ENCODE measurements around the gene DUSP2. TPM values are rescaled to one million over a fixed set of nuclear protein-coding genes. Genes with fewer than 3 reads are reported as not detected.

The DUSP2 gene
- total RNA-seq, 2 experiments from 2014 or later: 274 to 279 TPM

DNA sequence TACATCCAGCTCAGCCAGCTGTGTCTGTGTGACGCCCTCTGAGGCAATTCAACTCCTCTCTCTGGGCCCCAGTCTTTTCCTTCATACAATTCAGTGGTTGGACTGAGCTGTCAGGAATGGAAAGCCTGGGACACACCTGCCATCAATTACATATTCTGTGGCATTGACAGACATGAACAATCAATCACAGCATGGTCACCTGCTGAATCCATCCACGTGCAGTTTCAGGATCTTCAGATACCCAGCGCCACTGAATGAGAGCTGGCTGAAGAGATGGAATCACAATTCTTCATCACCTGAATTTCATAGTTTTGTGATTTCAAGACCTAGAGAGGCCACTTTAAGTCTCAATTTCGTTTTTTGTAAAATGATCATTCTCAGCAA, 34.0 kb downstream of the DUSP2 start:
- no peaks in the 10 kb centered on the region for H3K9me3 Mint-ChIP-seq
- no peaks in the 10 kb centered on the region for H3K36me3 Mint-ChIP-seq
- H3K27ac Mint-ChIP-seq: no peak overlapping the region
- H3K4me1 Mint-ChIP-seq: peaks cover 4% of the 10 kb centered on the region
- peaks cover 8% of the 10 kb centered on the region for H3K27me3 Mint-ChIP-seq
- no peak overlapping the region for H3K4me3 Mint-ChIP-seq
- no peak for DNase-seq

DNA sequence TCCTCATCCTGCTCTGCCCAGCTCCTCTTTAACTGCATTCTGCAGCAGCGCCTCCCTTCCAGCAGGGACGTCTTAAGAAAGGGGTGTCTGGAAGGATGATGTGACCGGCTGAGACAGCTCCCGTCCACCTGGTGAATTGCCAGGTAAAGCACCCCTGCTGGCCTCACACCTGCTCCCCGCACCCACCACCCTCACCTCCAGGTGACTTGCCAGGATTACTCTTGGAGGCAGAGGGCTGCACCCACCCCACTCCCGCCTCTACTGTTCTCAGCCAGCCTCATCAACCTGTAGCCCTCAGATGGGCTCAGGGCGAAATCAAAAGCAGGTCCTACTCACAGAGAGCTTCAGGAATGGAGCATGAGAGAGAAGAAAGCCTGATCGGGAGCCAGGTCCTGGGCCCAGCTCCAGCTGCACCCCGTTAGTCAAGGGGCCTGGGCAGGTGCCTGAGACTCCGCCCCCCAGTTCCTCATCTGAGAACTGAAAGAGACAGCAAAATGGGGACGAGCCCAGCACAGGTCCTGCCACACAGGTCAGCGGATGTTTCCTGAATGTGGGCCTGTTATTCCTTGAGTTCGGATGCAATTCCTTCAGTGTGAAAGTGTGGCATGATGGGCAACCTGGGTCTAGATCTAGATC, 34.5 kb downstream of the DUSP2 start:
- Mint-ChIP-seq H3K27ac (no peak overlapping the region), H3K4me1 (peaks cover 2% of the 10 kb centered on the region), H3K4me3 (no peak overlapping the region), H3K9me3 (peaks cover 2% of the 10 kb centered on the region), H3K27me3 (peaks cover 6% of the 10 kb centered on the region), H3K36me3 (peaks cover under 1% of the 10 kb centered on the region)
- no peak for DNase-seq

DNA sequence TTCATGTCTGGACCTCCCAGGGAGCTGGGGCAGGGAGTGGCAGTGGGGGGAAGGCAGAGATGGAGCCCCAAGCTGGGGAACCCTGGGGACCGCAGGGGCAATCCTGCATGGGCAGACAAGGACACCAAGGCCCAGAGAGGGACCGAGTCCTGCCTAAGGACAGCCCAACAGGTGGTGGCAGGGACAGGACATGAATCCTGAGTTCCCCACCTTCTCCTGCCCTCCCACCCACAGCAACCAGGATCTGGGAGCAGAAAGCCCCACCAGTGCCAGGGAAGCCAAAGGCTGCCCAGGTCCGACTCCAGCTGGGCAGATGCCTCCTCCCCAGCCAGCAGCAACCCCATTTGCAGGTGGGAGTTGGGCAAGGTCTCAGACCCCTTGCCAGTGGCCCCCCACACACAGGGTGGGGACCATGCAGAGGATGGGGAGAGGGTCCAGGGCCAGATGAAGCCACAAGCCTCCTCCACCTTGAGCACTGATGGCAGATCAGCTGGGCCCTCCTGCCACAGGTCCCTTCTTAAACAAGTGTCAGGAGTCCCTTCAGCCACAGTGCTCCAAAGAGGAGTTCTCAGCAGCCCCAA, 35.2 kb downstream of the DUSP2 start:
- H3K4me1 Mint-ChIP-seq: no peaks in the 10 kb centered on the region
- peaks cover 9% of the 10 kb centered on the region for H3K9me3 Mint-ChIP-seq
- peaks cover 8% of the 10 kb centered on the region for H3K36me3 Mint-ChIP-seq
- DNase-seq: no peak
- H3K27me3 Mint-ChIP-seq: no peaks in the 10 kb centered on the region
- H3K4me3 Mint-ChIP-seq: no peak overlapping the region
- H3K27ac Mint-ChIP-seq: no peak overlapping the region

DNA sequence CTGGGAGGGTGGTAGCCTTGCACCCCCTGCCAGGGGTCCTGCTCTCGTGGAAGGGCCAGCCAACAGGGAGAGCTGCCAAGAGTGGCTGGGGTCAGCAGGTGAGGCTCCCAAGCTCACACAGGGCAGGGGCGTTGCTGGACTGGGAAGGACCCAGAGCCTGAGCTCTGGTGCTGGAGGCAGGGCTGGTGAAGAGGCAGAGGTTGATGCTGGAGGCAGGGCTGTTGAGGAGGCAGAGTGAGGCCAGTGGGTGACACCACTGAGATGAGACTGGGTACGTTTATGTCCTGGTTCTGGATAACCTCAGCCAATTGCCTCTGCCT, 35.9 kb downstream of the DUSP2 start:
- H3K27ac Mint-ChIP-seq: no peak overlapping the region
- no peaks in the 10 kb centered on the region for H3K27me3 Mint-ChIP-seq
- peaks cover 10% of the 10 kb centered on the region for H3K9me3 Mint-ChIP-seq
- DNase-seq: no peak
- peaks cover 9% of the 10 kb centered on the region for H3K36me3 Mint-ChIP-seq
- no peak overlapping the region for H3K4me3 Mint-ChIP-seq
- H3K4me1 Mint-ChIP-seq: no peaks in the 10 kb centered on the region

DNA sequence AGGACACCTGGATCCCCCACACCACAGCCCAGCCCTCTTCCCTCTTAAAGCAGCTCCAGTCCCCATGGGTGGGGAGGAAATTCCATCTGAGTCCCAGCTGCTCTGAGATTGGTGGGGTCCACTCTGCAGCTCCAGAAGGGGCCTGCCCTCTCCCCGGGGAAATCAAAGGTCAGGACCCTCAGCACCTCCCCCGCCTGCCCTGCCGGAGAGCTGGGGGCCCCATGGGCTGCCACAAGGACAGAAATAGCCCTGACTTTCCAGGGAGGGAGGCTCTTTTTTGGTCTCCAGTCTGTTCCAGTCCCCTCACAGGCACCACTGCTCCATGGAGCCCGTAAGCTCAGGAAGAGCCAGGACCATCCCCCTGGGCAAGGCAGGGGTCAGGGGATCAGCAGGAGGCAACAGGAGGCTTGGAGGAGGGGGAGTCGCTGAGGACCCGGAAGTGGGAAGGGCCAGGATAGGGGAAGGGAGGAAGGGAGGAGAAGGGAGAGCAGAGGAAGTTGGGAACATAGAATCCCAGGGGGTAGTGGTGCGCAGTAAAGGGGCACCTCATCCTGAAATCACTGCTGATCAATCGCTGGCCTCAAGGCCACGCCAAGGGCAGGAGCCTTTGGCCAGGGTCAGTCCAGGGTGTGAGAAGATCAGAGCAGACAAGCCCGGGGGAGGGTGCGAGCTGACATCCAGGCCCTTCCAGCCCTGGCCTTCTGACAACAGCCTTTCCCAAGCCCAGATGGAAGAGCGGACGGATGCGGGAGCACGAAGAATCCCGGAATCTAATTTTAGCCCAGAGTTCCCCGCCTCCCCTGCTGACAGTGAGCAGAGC, 36.5 kb downstream of the DUSP2 start:
- no peaks in the 10 kb centered on the region for H3K27me3 Mint-ChIP-seq
- H3K4me3 Mint-ChIP-seq: no peak overlapping the region
- DNase-seq: no peak
- H3K4me1 Mint-ChIP-seq: no peaks in the 10 kb centered on the region
- H3K36me3 Mint-ChIP-seq: peaks cover 9% of the 10 kb centered on the region
- peaks cover 10% of the 10 kb centered on the region for H3K9me3 Mint-ChIP-seq
- no peak overlapping the region for H3K27ac Mint-ChIP-seq

DNA sequence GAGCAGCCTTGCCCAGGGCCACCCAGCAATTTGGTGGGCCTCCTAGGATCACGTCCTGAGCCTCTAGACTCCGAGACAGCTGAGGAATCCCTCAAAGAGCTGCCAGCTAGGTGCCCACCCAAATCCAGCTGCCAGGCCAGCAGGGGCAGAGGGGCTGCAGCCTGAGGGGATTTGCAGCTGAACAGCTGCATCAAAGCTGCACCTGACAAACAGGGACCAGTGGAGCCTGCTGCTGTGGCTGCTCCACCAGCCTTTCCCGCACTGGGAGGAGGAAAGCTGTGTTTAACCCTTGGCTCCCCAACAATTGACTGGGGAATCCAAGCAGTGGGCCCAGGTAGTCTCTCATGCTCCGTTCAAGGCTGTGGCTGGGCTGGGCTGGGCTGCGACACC, 37.1 kb downstream of the DUSP2 start:
- H3K27ac Mint-ChIP-seq: no peak overlapping the region
- no peak for DNase-seq
- peaks cover 9% of the 10 kb centered on the region for H3K36me3 Mint-ChIP-seq
- H3K4me3 Mint-ChIP-seq: no peak overlapping the region
- no peaks in the 10 kb centered on the region for H3K27me3 Mint-ChIP-seq
- H3K9me3 Mint-ChIP-seq: peaks cover 10% of the 10 kb centered on the region
- no peaks in the 10 kb centered on the region for H3K4me1 Mint-ChIP-seq

DNA sequence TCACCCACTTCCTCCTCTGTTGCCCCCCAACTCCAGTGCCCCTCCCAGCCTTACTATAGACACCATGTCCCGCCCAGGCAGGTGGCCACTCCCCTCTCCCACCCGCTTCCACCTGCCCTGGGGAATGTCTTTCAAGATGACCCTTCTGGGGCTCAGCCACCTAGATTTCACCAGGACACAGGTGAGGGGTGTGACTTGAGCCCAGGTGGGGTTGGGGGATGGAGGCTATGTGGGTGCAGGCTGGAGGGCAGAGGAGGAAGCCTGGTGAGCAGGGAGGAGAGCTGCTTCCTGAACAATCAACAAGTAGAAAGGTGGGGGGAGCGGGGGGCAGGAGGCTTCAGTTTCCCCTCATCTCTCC, 37.6 kb downstream of the DUSP2 start:
- H3K36me3 Mint-ChIP-seq: peaks cover 9% of the 10 kb centered on the region
- no peaks in the 10 kb centered on the region for H3K27me3 Mint-ChIP-seq
- H3K4me1 Mint-ChIP-seq: no peaks in the 10 kb centered on the region
- no peak overlapping the region for H3K4me3 Mint-ChIP-seq
- H3K9me3 Mint-ChIP-seq: peaks cover 10% of the 10 kb centered on the region
- H3K27ac Mint-ChIP-seq: no peak overlapping the region
- DNase-seq: no peak

DNA sequence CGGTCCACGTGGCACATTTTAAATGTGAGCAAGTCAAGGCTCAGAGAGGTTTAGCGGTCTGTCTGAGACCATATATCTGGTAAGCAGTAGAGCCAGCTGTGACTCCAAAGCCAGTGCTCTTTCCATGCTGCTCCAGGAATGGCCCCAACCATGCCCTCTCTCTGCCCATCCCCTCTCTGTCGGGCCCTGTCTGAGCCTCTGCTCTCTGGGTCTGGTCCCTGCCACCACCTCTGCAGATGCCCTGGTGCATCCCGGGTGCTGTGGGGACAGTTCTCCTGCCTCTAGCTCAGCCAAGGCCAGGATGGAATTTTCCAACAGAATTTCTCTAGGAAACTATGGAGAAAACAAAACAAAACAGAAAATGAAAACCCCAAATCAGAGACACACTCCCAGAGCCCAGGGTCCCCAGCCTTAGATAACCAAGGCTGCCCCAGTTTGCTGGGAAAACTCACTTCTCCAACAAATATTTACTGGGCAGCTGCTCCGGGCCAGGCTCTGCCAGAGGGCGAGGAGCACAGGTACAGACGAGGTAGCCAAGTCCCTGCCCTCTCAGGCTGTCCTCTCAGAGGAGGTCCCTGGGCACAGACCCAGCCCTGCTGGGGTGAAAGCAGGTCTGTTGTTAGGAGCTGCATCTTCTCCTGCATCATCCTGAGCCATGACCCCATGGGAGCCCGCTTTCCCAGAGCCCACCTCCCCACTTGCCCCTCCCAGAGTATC, 38.1 kb downstream of the DUSP2 start:
- DNase-seq: no peak
- H3K4me1 Mint-ChIP-seq: no peaks in the 10 kb centered on the region
- H3K36me3 Mint-ChIP-seq: peaks cover 9% of the 10 kb centered on the region
- no peaks in the 10 kb centered on the region for H3K27me3 Mint-ChIP-seq
- H3K9me3 Mint-ChIP-seq: peaks cover 10% of the 10 kb centered on the region
- no peak overlapping the region for H3K27ac Mint-ChIP-seq
- H3K4me3 Mint-ChIP-seq: no peak overlapping the region

DNA sequence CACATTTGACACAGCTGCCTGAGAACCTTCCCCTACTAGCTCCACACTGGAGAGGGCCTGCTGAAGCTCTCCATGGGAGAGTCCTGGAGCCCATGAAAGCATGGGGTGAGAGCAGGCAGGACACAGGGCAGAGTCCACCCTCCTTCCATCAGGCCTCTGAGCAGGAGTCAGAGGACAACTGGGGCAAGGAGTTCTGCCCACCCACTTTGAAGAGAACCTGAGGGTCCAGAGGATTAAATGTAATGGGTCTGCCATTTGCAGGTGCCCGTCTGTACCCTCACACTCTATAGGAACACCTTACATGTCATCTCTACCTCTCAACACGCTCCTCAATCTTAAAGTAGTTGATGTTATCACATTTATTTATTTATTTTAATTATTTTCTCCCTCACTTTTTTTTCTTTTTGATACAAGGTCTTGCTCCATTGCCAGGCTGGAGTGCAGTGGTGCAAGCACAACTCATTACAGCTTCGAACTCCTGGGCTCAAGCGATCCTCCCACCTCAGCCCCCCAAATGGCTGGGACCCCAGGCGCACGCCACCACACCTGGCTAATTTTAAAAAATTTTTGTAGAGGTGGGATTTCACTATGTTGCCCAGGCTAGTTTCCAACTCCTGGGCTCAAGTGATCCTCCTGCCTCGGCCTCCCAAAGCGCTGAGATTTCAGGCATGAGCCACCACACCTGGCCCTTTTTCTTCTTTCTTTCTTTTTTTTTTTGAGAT, 39.1 kb downstream of the DUSP2 start:
- Mint-ChIP-seq H3K36me3 (peaks cover 9% of the 10 kb centered on the region), H3K4me1 (no peaks in the 10 kb centered on the region), H3K27me3 (no peaks in the 10 kb centered on the region), H3K27ac (no peak overlapping the region), H3K4me3 (no peak overlapping the region), H3K9me3 (peaks cover 10% of the 10 kb centered on the region)
- no peak for DNase-seq

DNA sequence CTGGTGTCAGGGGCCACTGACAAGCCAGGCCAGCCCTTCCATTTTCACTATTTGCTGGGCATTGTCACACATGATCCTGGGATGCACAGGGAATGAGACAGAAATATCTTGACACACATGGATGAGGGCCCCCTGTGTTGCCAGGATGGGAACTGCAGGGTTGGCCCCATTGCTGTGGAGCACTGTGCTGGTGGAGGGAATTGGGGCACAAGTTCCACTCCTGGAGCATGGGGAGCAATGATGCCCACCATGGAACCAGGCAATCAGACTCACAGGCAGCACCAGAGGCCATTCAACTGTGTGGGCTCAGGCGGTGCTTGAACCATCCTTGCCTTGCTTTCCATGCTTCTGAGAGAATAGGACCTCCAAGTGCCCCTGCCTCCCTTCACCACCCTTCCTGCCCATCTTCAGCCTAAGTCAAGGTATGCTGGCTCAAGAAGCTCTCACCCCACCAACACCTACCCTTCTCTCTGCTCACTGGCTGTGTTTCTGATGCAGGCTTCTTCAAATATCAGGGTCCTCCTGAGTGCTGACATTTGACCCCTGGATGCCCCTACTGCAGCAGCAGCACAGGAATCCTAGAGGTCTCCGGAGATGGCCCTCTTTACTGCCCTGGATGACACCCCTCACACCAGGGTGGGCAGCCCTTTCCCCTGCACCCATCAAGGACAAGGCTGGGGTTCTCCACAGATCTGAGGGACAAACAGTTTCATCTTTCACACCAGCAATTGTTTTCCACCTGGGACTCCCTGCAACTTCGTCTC, 39.9 kb downstream of the DUSP2 start:
- H3K27me3 Mint-ChIP-seq: no peaks in the 10 kb centered on the region
- no peak overlapping the region for H3K4me3 Mint-ChIP-seq
- DNase-seq: no peak
- no peaks in the 10 kb centered on the region for H3K4me1 Mint-ChIP-seq
- peaks cover 10% of the 10 kb centered on the region for H3K9me3 Mint-ChIP-seq
- peaks cover 9% of the 10 kb centered on the region for H3K36me3 Mint-ChIP-seq
- H3K27ac Mint-ChIP-seq: no peak overlapping the region

DNA sequence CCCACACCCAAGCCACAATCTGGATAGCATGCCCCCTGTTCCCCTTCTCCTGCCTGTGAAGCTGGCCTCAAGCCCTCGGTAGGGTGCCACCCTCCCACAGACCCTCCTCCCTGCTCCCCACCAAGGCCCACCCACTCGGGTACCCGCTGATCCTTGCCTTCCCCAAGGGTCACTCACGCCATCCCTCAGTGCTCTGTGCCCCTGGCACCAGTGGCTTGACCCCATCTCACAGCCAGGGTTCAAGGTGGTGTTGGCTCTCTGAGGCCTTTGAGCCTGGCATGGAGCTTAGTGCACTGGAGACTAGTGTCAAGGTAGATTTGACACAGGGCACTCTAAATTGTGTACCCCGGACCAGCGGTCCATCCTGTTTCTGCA, 40.8 kb downstream of the DUSP2 start:
- peaks cover 10% of the 10 kb centered on the region for H3K9me3 Mint-ChIP-seq
- no peaks in the 10 kb centered on the region for H3K27me3 Mint-ChIP-seq
- no peak for DNase-seq
- H3K36me3 Mint-ChIP-seq: peaks cover 9% of the 10 kb centered on the region
- H3K27ac Mint-ChIP-seq: no peak overlapping the region
- H3K4me1 Mint-ChIP-seq: no peaks in the 10 kb centered on the region
- H3K4me3 Mint-ChIP-seq: no peak overlapping the region

DNA sequence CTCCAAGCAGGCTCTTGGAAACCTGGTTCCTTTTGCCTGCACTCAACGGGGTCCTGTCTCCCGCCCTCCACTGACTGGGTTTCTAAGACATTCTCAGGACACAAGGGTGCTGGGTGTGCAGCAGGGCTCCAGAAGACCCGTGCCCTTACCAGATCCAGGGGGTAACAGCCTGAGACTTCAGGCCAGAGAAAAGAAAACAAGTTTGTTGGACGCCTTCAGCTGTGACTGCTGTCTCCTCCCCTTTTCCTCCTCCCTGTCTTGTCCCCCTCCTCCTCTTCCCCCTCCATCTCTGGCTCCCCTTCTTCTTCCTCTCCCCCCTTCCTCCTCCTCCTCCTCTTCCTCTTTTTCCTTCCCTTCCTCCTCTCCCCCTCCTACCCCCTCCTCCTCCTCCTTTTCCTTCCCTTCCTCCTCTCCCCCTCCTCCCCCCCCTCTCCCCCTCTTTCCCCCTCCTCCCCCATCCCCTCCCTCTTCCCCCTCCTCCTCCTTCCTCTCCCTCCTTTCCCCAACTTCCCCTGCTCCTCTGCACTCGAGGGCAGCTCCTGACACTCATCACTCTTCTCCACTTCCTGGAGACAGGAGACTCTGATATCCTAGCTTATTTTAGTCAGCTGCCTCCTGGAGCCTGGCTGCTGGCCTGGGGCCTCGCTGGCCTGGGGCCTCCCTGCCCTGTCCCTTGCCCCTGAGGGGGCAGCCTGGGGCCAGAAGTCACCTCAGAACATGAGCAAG, 41.3 kb downstream of the DUSP2 start:
- Mint-ChIP-seq H3K27ac (no peak overlapping the region), H3K27me3 (no peaks in the 10 kb centered on the region), H3K9me3 (peaks cover 10% of the 10 kb centered on the region), H3K4me3 (no peak overlapping the region), H3K4me1 (no peaks in the 10 kb centered on the region), H3K36me3 (peaks cover 9% of the 10 kb centered on the region)
- DNase-seq: no peak

DNA sequence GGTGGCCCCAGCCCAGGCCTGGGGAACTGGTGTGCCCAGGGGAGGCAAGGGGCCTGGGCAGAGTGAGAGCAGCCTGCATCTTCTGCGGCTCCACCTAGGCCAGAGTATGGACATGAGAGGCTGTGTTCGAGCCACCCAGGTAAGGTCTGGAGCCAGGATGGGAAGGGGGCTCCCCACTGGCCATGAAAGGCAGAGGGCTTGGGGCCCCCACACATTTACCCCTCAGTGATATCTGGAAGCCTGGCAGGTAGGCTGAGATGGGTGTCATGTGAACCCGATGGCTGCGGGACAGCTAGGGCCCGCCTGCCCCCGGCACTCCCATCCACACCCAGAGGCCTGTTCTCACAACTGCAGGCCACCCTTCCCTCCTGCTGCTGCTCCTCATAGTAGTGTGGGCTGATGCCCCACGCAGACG, 42.0 kb downstream of the DUSP2 start:
- H3K36me3 Mint-ChIP-seq: peaks cover 9% of the 10 kb centered on the region
- H3K4me3 Mint-ChIP-seq: no peak overlapping the region
- H3K27ac Mint-ChIP-seq: no peak overlapping the region
- no peaks in the 10 kb centered on the region for H3K27me3 Mint-ChIP-seq
- no peak for DNase-seq
- peaks cover 10% of the 10 kb centered on the region for H3K9me3 Mint-ChIP-seq
- no peaks in the 10 kb centered on the region for H3K4me1 Mint-ChIP-seq

Measured in activated naive CD8-positive, alpha-beta T cell treated with anti-CD3 and anti-CD28 coated beads for 36 hours (primary cell).